Mesenchymal stem cell (in vitro differentiated cells and primary cell): ENCODE measurements around the gene MED12L.

Experiments used
- DNase-seq: peaks from one replicate; pipeline ENCODE4 v3.0.0-alpha.2; 2013
- H2AFZ ChIP-seq: one replicate; pipeline ENCODE4 v1.6.1; 2013; ENCODE audit warnings: low read depth, mild to moderate bottlenecking, control low read depth, inconsistent platforms, low read length, moderate library complexity
- H2AK5ac ChIP-seq: 2 replicates; pipeline ENCODE4 v1.6.1; 2013; ENCODE audit warnings: low read length, moderate library complexity, mild to moderate bottlenecking, inconsistent platforms; ENCODE audit not compliant: severe bottlenecking
- H2BK120ac ChIP-seq: one replicate; pipeline ENCODE4 v1.6.1; 2013; ENCODE audit warnings: low read depth, mild to moderate bottlenecking, inconsistent platforms, low read length, moderate library complexity
- H2BK12ac ChIP-seq, 2 experiments: one replicate each; pipeline ENCODE4 v1.6.1; 2013; ENCODE audit warnings: inconsistent platforms in 2 of 2, low read length in 2 of 2, mild to moderate bottlenecking in 2 of 2, moderate library complexity in 2 of 2, control low read depth in 1 of 2
- H2BK15ac ChIP-seq: one replicate; pipeline ENCODE4 v1.6.1; 2013; ENCODE audit warnings: mild to moderate bottlenecking, low read depth, inconsistent platforms; ENCODE audit not compliant: poor library complexity, severe bottlenecking
- H2BK5ac ChIP-seq: 2 replicates; pipeline ENCODE4 v1.6.1; 2013; ENCODE audit warnings: low read depth, mild to moderate bottlenecking, low read length, control low read depth, inconsistent platforms; ENCODE audit not compliant: poor library complexity, severe bottlenecking
- H3K14ac ChIP-seq, 2 experiments: one replicate each; pipeline ENCODE4 v1.6.1; 2013; ENCODE audit warnings: inconsistent platforms in 2 of 2, low read length in 2 of 2, control low read depth in 1 of 2, mild to moderate bottlenecking in 1 of 2, moderate library complexity in 1 of 2
- H3K18ac ChIP-seq, 2 experiments: one replicate each; pipeline ENCODE4 v1.6.1; 2013; ENCODE audit warnings: inconsistent platforms in 2 of 2, low read length in 2 of 2, control low read depth in 1 of 2, low read depth in 1 of 2, mild to moderate bottlenecking in 1 of 2
- H3K23ac ChIP-seq, 2 experiments: one replicate each; pipeline ENCODE4 v1.6.1; 2013; ENCODE audit warnings: inconsistent platforms in 2 of 2, low read length in 2 of 2, mild to moderate bottlenecking in 2 of 2, moderate library complexity in 2 of 2, control low read depth in 1 of 2
- H3K27ac ChIP-seq: 2 replicates; pipeline ENCODE4 v1.5.1; 2013; ENCODE audit warnings: mild to moderate bottlenecking, moderate library complexity, low read length, control low read depth, inconsistent platforms; ENCODE audit not compliant: poor library complexity, severe bottlenecking
- H3K27me3 ChIP-seq, 2 experiments: 2 replicates each; pipeline versions ENCODE4 v1.6.1 to v1.7.0; 2013; ENCODE audit warnings: low read length in 2 of 2, mild to moderate bottlenecking in 2 of 2, moderate library complexity in 2 of 2, control low read depth in 1 of 2, inconsistent platforms in 1 of 2; ENCODE audit not compliant: control insufficient read depth in 1 of 2, insufficient read depth in 1 of 2
- H3K36me3 ChIP-seq, 2 experiments: 2 replicates each; pipeline versions ENCODE4 v1.6.1 to v1.7.0; 2013; ENCODE audit warnings: low read length in 2 of 2, control low read depth in 1 of 2, inconsistent platforms in 1 of 2, low read depth in 1 of 2, mild to moderate bottlenecking in 1 of 2; ENCODE audit not compliant: insufficient read depth in 2 of 2, control insufficient read depth in 1 of 2
- H3K4ac ChIP-seq, 2 experiments: one replicate each; pipeline ENCODE4 v1.6.1; 2013; ENCODE audit warnings: inconsistent platforms in 2 of 2, low read length in 2 of 2, mild to moderate bottlenecking in 2 of 2, moderate library complexity in 2 of 2, control low read depth in 1 of 2, low read depth in 1 of 2
- H3K4me1 ChIP-seq: 2 replicates; pipeline ENCODE4 v1.6.1; 2013; ENCODE audit warnings: low read depth, low read length, control low read depth; ENCODE audit not compliant: control insufficient read depth, insufficient read depth
- H3K4me2 ChIP-seq: 2 replicates; pipeline ENCODE4 v1.6.1; 2013; ENCODE audit warnings: low read length, mild to moderate bottlenecking, inconsistent platforms; ENCODE audit not compliant: poor library complexity, severe bottlenecking
- H3K4me3 ChIP-seq, 2 experiments: 2 replicates each; pipeline versions ENCODE4 v1.5.1 to v1.7.0; 2013; ENCODE audit warnings: low read length in 2 of 2, mild to moderate bottlenecking in 2 of 2, control low read depth in 1 of 2, low read depth in 1 of 2; ENCODE audit not compliant: insufficient read depth in 1 of 2
- H3K79me1 ChIP-seq: replicated peaks from 2 replicates; pipeline ENCODE4 v1.6.1; 2013; ENCODE audit warnings: mild to moderate bottlenecking, control low read depth, low read length, inconsistent platforms; ENCODE audit not compliant: poor library complexity, severe bottlenecking
- H3K9ac ChIP-seq: 2 replicates; pipeline ENCODE4 v1.7.0; 2013; ENCODE audit warnings: mild to moderate bottlenecking, low read length, moderate library complexity
- H3K9me3 ChIP-seq: 2 replicates; pipeline ENCODE4 v1.7.0; 2013; ENCODE audit warnings: mild to moderate bottlenecking, low read length; ENCODE audit not compliant: control insufficient read depth
- H4K8ac ChIP-seq: one replicate; pipeline ENCODE4 v1.6.1; 2013; ENCODE audit warnings: inconsistent platforms, mild to moderate bottlenecking, low read length, moderate library complexity
- H4K91ac ChIP-seq: one replicate; pipeline ENCODE4 v1.6.1; 2013; ENCODE audit warnings: mild to moderate bottlenecking, low read length, inconsistent platforms
- WGBS: methylation state at CpG from one replicate; pipeline ENCODE4 v1.1.7; 2013; ENCODE audit warnings: mixed read lengths; 5-methylcytosine and 5-hydroxymethylcytosine counted together

Gene MED12L

DNA sequence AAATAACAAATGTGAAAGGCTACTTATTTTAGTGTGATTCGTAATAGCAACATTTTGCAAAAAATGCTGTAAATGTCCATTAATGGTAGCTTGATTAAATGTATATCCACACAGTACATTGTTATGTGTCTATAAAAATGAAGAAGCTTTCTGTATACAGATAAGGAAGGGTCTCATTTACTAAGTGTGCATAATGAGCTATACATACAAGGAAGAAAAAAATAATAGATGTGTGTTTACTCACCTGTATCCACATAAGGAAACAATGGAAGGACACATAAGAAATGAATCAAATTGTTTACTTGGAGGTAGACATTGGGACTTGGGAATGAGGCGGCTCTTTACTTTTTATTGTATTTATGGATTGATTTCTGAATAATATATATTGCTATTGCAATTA is 34.9 kb downstream of the MED12L start:
- H2BK5ac ChIP-seq = no peak overlapping the region
- H2AFZ ChIP-seq = no peak overlapping the region
- no peak overlapping the region for H2BK12ac ChIP-seq
- no peak overlapping the region for H3K4me2 ChIP-seq
- H3K36me3 ChIP-seq = no peaks in the 10 kb centered on the region
- no peaks in the 10 kb centered on the region for H3K79me1 ChIP-seq
- no peak overlapping the region for H4K91ac ChIP-seq
- no peak overlapping the region for H3K18ac ChIP-seq
- WGBS = 92% methylated on average over 2 of the region's 2 CpGs
- H3K9ac ChIP-seq = no peak overlapping the region
- no peak overlapping the region for H2BK15ac ChIP-seq
- no peak overlapping the region for H4K8ac ChIP-seq
- H3K4ac ChIP-seq = no peak overlapping the region
- H3K4me1 ChIP-seq = no peaks in the 10 kb centered on the region
- no peak overlapping the region for H3K27ac ChIP-seq
- H3K23ac ChIP-seq = no peak overlapping the region
- H3K4me3 ChIP-seq = no peak overlapping the region
- H3K27me3 ChIP-seq = no peaks in the 10 kb centered on the region
- H2AK5ac ChIP-seq = no peak overlapping the region
- H3K9me3 ChIP-seq = no peaks in the 10 kb centered on the region
- H2BK120ac ChIP-seq = no peak overlapping the region
- DNase-seq = no peak
- H3K14ac ChIP-seq = no peak overlapping the region

GRCh38 chr3:151121016-151121415 is 35.6 kb downstream of the MED12L start:
- no peak overlapping the region for H2BK15ac ChIP-seq
- no peak overlapping the region for H3K4me3 ChIP-seq
- no peaks in the 10 kb centered on the region for H3K9me3 ChIP-seq
- H3K79me1 ChIP-seq = no peaks in the 10 kb centered on the region
- H3K4me1 ChIP-seq = no peaks in the 10 kb centered on the region
- no peak overlapping the region for H2BK5ac ChIP-seq
- H3K9ac ChIP-seq = no peak overlapping the region
- H3K18ac ChIP-seq = no peak overlapping the region
- H3K4me2 ChIP-seq = no peak overlapping the region
- WGBS = no CpG with 5 or more reads among the region's 2 CpGs
- no peak overlapping the region for H2AK5ac ChIP-seq
- no peaks in the 10 kb centered on the region for H3K36me3 ChIP-seq
- no peak overlapping the region for H3K23ac ChIP-seq
- no peak overlapping the region for H3K27ac ChIP-seq
- no peak overlapping the region for H2BK120ac ChIP-seq
- H4K91ac ChIP-seq = no peak overlapping the region
- H3K14ac ChIP-seq = no peak overlapping the region
- DNase-seq = no peak
- H4K8ac ChIP-seq = no peak overlapping the region
- no peaks in the 10 kb centered on the region for H3K27me3 ChIP-seq
- H2BK12ac ChIP-seq = no peak overlapping the region
- H3K4ac ChIP-seq = no peak overlapping the region
- no peak overlapping the region for H2AFZ ChIP-seq

- Histone ChIP-seq H3K14ac (no peak overlapping the region), H2BK120ac (no peak overlapping the region), H3K79me1 (no peaks in the 10 kb centered on the region), H3K18ac (no peak overlapping the region), H2BK15ac (no peak overlapping the region), H2BK5ac (no peak overlapping the region), H4K91ac (no peak overlapping the region), H3K9me3 (no peaks in the 10 kb centered on the region), H3K23ac (no peak overlapping the region), H2BK12ac (no peak overlapping the region), H2AFZ (no peak overlapping the region), H2AK5ac (no peak overlapping the region), H4K8ac (no peak overlapping the region), H3K27ac (no peak overlapping the region), H3K4me1 (no peaks in the 10 kb centered on the region), H3K4me3 (no peak overlapping the region), H3K36me3 (no peaks in the 10 kb centered on the region), H3K4me2 (no peak overlapping the region), H3K27me3 (no peaks in the 10 kb centered on the region), H3K9ac (no peak overlapping the region), H3K4ac (no peak overlapping the region)
- DNase-seq = no peak
Observed at GRCh38 chr3:151123827-151124226, 38.4 kb downstream of the MED12L start.

DNA sequence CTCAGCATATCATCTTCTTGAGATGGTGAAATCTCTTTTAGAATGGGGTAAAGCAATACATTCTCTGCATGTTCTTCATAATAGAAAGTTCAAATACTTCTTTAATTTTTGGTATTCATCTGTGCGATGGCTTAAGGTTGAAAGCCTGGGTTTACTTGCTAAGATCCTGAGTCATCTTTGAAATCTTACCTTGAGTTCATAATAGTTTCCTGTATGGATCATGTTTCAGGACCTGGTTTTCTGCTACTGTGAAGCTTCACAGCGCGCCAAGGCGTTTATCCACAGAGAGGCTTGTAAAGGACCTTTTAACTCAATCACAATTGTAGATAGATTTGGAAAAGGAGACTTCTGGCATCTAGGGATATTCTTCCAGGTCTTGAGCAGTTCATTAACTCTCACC is 39.0 kb downstream of the MED12L start:
- H3K79me1 ChIP-seq = no peaks in the 10 kb centered on the region
- no peak overlapping the region for H2BK120ac ChIP-seq
- H3K23ac ChIP-seq = no peak overlapping the region
- no peaks in the 10 kb centered on the region for H3K4me1 ChIP-seq
- no peak overlapping the region for H3K4me3 ChIP-seq
- H4K8ac ChIP-seq = no peak overlapping the region
- no peak overlapping the region for H2AFZ ChIP-seq
- H3K27me3 ChIP-seq = no peaks in the 10 kb centered on the region
- no peak overlapping the region for H4K91ac ChIP-seq
- no peak overlapping the region for H3K18ac ChIP-seq
- H3K9ac ChIP-seq = no peak overlapping the region
- H3K9me3 ChIP-seq = no peaks in the 10 kb centered on the region
- H2BK5ac ChIP-seq = no peak overlapping the region
- no peak overlapping the region for H3K14ac ChIP-seq
- no peak overlapping the region for H3K27ac ChIP-seq
- H2AK5ac ChIP-seq = no peak overlapping the region
- H3K36me3 ChIP-seq = no peaks in the 10 kb centered on the region
- H3K4ac ChIP-seq = no peak overlapping the region
- no peak overlapping the region for H3K4me2 ChIP-seq
- no peak overlapping the region for H2BK15ac ChIP-seq
- 92% methylated on average over 4 of the region's 4 CpGs for WGBS
- H2BK12ac ChIP-seq = no peak overlapping the region
- no peak for DNase-seq
